Hematopoietic multipotent progenitor cell treated with erythropoietin and hydrocortisone succinate and interleukin-3 and kit ligand, for 8 days (in vitro differentiated cells): ENCODE measurements around the gene CEMIP2.

Experiments used
- DNase-seq: peaks from one replicate; pipeline ENCODE4 v3.0.0-alpha.2; 2015

The CEMIP2 gene

DNA sequence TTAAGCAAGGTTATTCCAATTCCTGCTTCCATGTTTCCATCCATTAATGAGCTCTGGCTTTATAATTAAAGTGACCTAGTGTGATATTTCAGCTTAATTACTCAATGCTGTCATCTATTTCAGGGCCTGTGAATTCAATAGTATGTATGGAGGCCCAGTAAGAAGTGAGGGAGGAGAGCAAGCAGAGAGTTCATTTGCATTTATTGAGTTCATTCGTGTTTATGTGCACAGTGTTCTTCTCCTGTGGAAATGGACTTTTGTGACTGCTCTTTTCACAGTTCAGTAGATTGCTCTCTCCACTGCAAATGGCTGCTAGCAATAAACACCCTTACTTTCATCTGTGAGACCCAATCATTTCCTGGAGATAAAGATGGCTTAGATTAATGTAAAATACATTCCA, 130.9 kb downstream of the CEMIP2 start:
- DNase-seq = no peak

DNA sequence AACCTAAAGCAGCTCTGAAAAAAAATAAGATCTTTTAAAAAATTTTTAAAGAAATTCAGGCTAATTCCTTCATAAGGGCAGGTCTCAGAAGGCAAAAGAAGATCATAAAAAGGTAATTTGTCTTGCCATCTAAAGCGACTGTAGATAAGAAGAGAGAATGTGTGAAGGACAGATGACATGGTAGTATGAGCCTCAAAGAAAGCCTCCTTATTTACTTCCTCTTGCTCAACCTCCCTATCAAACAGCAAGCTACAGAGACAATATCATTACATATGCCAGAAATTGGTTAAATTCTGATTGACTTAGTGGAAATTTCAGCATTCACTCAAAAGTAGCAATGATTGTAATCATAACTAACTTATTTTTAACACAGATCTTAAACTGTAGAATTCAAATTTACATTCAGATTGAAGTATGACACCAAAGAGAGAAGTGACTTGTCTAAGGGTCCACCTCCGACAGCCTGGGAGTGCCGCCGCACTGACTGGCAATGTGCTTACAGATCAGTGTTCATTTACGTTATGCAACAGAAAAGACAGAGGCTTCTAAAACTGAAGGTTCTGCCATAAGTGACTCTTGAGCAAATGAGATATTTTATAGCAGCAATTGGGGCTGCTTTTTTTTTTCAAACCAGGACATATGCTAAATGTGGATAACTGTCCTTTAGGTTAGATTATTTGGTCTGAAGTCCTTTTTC, 132.0 kb downstream of the CEMIP2 start:
- no peak for DNase-seq

DNA sequence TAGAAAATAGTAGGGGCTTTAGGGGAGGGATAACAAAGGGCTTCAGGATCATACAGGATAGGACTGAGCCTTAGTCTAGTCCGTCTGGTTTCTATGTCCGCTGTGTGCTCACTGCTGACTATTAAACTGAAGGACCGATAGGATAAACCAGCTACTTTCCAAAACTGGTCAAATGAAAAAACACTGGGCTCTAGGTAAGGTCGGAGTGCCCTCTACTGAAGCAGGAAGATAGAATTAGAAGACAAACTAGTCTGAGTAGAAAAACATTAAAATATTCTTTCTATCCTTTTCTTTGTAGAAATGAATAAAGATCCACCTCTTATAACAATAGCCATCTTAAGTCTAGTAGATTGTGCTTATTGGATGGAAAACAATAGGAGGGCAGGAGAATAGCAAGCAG, 133.6 kb downstream of the CEMIP2 start:
- DNase-seq = no peak
